Measurements from ENCODE around the gene SUSD5.

SUSD5 gene

GRCh38 chr3:33218446-33219174, at the start of gene SUSD5:
SUSD5 (minus strand) TSS chr3:33218810; CDS start chr3:33218797, 13 bp downstream.
- DNase-seq = no peak

GRCh38 chr3:33260104-33260503, 41.5 kb upstream of the SUSD5 start:
- DNase-seq = no peak

- no peak for DNase-seq
Measured at GRCh38 chr3:33256249-33256648, 37.6 kb upstream of the SUSD5 start.

GRCh38 chr3:33250712-33251111, 32.1 kb upstream of the SUSD5 start:
- DNase-seq = no peak

DNA sequence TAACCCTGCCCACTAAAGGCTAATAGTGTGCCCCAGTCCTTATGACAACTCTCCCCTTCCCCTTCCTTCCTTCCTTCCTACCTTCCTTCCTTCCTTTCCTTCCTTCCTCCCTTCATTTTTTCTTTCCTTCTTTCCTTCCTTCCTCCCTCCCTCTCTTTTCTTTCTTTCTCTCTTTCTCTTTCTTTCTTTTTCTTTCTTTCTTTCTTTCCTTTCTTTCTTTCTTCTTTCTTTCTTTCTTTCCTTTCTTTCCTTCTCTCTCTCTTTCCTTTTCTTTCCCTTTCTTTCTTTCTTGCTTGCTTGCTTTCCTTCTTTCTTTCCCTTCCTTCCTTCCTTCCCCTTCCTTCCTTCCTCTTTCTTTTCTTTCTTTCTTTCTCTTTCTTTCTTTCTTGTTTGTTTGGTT, 28.2 kb upstream of the SUSD5 start:
- no peak for DNase-seq

- no peak for DNase-seq
Measured at GRCh38 chr3:33240261-33240660, 21.7 kb upstream of the SUSD5 start.

DNA sequence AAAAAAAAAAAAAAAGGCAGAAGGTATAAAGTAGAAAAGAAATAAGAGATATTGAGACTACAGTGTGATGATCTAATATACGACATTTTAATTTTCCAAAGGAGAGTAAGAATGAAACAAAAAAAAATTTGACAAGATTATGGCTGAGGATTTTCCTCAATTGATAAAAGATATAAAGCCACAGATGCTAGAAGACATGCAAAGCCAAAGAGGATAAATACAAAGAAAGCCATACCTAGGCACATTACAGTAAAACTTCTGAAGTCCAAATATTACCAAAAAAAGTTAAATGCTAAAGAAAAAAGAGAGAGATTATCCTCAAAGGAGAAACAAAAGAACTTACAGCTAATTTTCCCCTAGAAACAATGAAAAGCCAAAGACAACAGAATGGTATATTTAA, 20.3 kb upstream of the SUSD5 start:
- DNase-seq = no peak

DNA sequence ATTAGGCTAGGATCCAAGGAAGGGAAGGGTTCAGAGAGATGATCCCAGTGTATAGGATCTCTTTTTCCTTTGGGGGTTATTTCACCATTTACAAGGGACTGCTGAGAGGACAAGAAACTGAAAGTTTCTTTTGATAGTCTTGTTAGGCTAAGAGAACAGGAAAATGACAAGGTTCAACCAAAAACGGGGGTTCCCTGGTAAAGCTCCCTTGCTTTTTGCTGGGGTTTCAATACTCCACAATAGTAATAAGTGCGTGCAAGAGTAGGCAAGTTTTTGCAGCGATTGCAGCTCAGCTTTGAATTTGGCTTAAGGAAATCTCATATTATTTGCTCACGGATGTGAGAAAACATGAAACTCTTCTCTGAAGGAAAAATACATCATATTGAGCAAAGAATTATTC, 18.8 kb upstream of the SUSD5 start:
- DNase-seq = no peak

DNA sequence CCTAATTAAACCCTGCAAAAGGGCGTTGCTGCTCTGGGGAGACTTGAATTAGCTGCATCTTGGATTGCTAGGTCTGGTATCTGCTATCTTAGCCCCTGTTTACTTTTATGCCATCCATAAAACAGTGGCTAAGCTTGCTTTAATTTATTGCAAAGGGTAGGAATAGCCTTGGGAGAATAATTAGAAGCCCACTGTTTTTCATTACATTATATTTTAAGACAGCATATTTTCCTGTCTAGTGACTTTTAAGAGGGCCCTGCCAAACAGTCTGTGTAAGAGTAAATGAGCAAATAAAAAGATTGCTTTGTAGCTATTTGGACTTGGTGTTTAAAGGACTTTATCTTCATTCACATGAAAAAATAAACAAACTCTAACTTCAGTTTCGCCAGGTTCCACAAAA, 17.4 kb upstream of the SUSD5 start:
- DNase-seq = no peak

DNA sequence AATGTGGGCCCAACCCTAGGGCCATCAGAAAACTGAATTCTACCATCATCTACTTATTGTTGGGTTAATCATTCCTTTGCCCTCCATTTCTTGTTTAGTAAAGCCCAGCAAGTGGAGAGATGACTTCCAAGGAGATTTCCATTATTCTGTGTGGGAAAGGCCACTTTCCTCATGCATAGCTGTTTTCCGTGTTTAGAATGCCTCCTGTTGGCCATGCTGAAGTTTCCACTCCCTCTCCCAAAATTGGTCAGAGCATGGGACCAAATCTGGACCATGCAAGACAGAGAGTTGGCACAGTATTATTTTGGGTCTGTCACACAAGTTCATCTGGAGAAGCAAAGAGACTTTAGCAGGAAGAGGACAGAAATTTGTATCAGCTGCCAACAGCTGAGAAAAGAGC, 15.3 kb upstream of the SUSD5 start:
- DNase-seq = no peak

- DNase-seq = no peak
Measured at GRCh38 chr3:33231756-33232465, 13.3 kb upstream of the SUSD5 start.

DNA sequence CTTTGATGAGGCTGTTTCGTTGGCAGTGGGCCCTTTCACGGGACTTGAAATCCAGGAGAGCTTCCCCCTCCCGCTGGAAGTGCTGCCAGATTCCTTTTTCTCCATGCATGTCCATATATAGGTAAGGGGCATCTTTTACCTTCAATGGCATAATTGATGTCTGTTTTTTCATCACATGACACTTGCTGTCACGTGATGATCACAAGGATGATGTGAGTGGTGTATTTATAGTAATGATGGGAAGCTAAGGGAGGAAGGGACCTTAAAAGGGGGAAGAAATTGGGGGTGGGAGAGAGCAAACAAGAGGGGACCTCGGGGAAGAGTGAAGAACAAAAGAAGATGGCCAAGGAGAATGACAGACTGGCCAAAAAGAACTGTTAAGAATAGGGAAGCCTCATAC, 11.3 kb upstream of the SUSD5 start:
- no peak for DNase-seq

DNA sequence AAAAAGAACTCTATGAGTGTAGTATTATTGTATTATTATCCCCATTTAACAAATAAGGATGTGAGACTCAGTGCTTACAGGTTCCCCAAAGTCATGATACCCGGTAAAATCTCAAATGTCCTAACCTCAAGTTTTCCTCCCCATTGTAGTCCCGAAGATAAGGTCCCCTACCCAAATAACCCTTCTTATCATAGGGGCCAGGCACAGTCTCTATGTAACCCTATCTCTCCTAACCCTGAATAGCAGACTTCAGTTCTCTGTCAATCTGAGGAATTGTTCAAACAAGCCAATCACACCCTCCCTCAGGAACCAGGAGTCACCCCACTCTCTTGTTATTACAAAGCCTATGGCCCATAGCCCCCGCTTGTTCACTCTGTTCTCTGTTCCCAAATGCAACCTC, 10.5 kb upstream of the SUSD5 start:
- DNase-seq = no peak

DNA sequence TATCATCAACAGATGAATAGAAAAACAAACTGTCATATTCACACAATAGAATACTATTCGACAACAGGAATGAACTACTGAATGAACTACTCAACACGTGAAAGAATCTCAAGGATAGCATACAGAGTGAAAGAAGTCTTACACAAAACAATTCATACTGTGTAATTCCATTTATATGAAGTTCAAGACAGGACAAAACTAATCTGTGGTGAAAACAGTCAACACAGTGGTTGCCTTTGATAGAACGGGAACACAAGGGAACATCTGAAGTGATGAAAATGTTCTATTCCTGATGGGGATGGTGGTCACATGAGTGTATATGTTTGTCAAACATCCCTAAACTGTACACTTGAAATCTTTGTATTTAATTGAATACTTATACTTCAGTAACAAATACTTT, 2.6 kb upstream of the SUSD5 start:
- no peak for DNase-seq

DNA sequence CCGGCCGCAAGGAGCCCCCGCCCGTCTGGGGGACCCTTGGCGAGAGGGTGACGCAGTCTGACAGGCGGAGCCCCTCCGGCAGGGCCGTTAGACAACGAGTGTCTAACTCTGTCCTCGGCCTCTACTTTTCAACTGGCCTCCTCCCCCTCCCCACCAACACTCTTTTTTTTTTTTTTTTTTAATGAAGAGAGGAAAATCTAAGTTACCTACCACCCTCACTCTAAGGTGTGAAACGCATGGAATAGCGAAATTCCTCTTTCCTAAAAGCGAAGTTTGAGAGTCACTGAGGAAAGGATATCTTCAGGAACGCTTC, 521 bp upstream of the SUSD5 start:
- DNase-seq = no peak

- no peak for DNase-seq
Measured at GRCh38 chr3:33217866-33218445, 654 bp downstream of the SUSD5 start.

- no peak for DNase-seq
Measured at GRCh38 chr3:33215739-33216138, 2.9 kb downstream of the SUSD5 start.

- DNase-seq = no peak
Measured at GRCh38 chr3:33212406-33212805, 6.2 kb downstream of the SUSD5 start.

DNA sequence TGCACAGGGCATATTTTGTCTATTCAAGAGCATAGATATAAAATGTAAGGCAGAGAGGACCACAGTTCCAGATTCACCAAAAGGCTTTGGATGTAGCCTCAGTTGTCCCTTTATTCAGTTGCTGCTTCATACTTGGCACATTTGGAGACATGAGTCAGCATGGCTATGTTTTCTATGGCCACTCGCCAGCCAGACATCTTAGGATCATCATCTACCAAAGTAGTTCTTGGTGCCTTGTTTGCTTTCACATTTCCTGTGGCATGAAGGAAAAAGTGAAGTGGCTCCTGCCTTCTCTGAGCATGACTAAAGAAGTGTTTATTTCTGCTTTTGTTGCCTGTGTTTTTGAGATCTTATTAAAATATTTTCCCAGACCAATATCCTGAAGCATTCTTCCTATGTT, 7.2 kb downstream of the SUSD5 start:
- DNase-seq = no peak

- no peak for DNase-seq
Measured at GRCh38 chr3:33209357-33209756, 9.3 kb downstream of the SUSD5 start.

GRCh38 chr3:33202711-33203457, 15.7 kb downstream of the SUSD5 start:
- no peak for DNase-seq

- no peak for DNase-seq
Measured at GRCh38 chr3:33201195-33201594, 17.4 kb downstream of the SUSD5 start.

GRCh38 chr3:33196538-33196937, 22.1 kb downstream of the SUSD5 start:
- DNase-seq = no peak

- DNase-seq = no peak
Measured at GRCh38 chr3:33194303-33194702, 24.3 kb downstream of the SUSD5 start.
